Activated CD4-positive, alpha-beta T cell treated with anti-CD3 and anti-CD28 coated beads, Interleukin-2, amount 10 ng/mL, durations not matched to agents 7 days and 5 days (primary cell): ENCODE data around the gene APBB3. TPM values are rescaled to one million over a fixed set of nuclear protein-coding genes. Genes with fewer than 3 reads are reported as not detected.

ENCODE experiments used
- CTCF ChIA-PET: fragments of 350-600 bp; sonication (Branson Sonifier 250); formaldehyde crosslinking; loops from one replicate; lab custom pipeline; 2021; ENCODE audit warnings: antibody characterized with exemption; lab: Charles Lee
- POLR2A ChIA-PET: fragments of 350-600 bp; sonication (Branson Sonifier 250); formaldehyde crosslinking; loops from one replicate; lab custom pipeline; 2021; ENCODE audit warnings: antibody characterized with exemption; lab: Charles Lee
- DNase-seq: peaks from one replicate; pipeline ENCODE4 v3.0.0-alpha.2; 2020
- H3K27ac Mint-ChIP-seq: one replicate; pipeline ENCODE4 v1.8.0; 2021; ENCODE audit warnings: mild to moderate bottlenecking, moderate library complexity, mixed read lengths
- H3K27me3 Mint-ChIP-seq: one replicate; pipeline ENCODE4 v1.8.0; 2021; ENCODE audit warnings: mixed read lengths
- H3K36me3 Mint-ChIP-seq: one replicate; pipeline ENCODE4 v1.8.0; 2021; ENCODE audit warnings: low read depth, mixed read lengths
- H3K4me1 Mint-ChIP-seq: one replicate; pipeline ENCODE4 v1.8.0; 2021; ENCODE audit warnings: mixed read lengths
- H3K4me3 Mint-ChIP-seq: one replicate; pipeline ENCODE4 v1.8.0; 2021; ENCODE audit warnings: mild to moderate bottlenecking, moderate library complexity, mixed read lengths
- H3K9me3 Mint-ChIP-seq: one replicate; pipeline ENCODE4 v1.8.0; 2021; ENCODE audit warnings: mixed read lengths
- total RNA-seq, 2 experiments: library from RNA; stranded (reverse); gene quantifications; one replicate each; pipeline ENCODE4 v1.2.3, GENCODE V29; 2021

Gene APBB3
- total RNA-seq, 2 experiments from 2014 or later, result 28.5 to 32.8 TPM

DNA sequence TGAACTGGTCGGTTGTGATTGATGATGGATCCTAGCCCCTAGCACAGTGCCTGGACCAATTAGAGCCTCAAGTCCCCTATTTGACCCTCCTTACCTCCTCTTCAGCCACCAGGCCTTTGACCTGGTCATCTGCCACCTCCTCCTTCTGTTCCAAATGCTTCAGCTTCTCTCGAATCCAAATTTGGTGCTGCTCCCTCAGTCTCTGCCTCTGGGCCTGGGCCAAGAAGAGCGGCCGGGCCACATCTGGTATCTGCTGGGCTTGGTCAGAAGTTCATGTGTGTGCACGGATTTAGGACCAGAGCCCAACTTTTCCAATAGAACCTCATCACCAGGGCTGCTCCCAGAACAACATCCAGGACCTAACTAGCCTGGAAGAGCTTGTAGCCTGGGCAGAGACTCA lies 6.7 kb upstream of the APBB3 start:
- CTCF ChIA-PET, result interaction anchor here (1.4 to 1.6 kb wide), 3 partner anchors 19 to 24 kb away, joined by 3 to 5 read pairs (median 3); partner anchors contain the start of gene EIF4EBP3
- Mint-ChIP-seq H3K4me3 (no peak overlapping the region), H3K27me3 (no peaks in the 10 kb centered on the region), H3K27ac (no peak overlapping the region), H3K36me3 (peaks cover 39% of the 10 kb centered on the region), H3K9me3 (no peaks in the 10 kb centered on the region), H3K4me1 (peaks cover 49% of the 10 kb centered on the region)
- POLR2A ChIA-PET, result interaction anchor here (1.6 kb wide), 1 partner anchor 76 kb away, joined by 3 read pairs; the partner anchor contains the start of genes IK and NDUFA2
- no peak for DNase-seq

DNA sequence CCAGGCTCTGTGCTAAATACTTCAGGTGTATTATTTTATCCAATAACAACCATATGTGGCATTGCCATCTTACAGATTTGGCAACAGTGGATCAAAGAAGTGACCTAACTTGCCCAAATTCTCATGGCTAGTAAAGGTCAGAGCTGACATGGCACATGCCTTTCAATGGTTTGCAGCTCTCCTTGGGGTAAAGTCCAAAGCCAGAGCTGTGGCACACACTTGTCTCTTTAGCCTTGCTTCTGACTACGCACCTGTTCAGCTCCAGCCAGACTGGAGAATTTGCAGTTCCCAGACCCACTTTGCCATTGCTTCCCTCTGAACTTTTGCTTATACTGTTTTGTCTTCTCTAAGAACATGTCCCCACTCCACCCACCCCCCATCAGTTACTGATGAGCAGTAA lies 6.1 kb upstream of the APBB3 start:
- Mint-ChIP-seq H3K9me3 (no peaks in the 10 kb centered on the region), H3K27ac (peak overlapping the region; percentile 97), H3K4me1 (peaks cover 53% of the 10 kb centered on the region), H3K27me3 (no peaks in the 10 kb centered on the region), H3K36me3 (peaks cover 44% of the 10 kb centered on the region), H3K4me3 (no peak overlapping the region)
- no peak for DNase-seq
- POLR2A ChIA-PET, result interaction anchor here (1.6 kb wide), 1 partner anchor 77 kb away, joined by 3 read pairs; the partner anchor contains the start of genes IK and NDUFA2
- CTCF ChIA-PET, result interaction anchor here (1.6 kb wide), 2 partner anchors 8 to 23 kb away, joined by 5 to 6 read pairs; partner anchors contain the start of gene EIF4EBP3

DNA sequence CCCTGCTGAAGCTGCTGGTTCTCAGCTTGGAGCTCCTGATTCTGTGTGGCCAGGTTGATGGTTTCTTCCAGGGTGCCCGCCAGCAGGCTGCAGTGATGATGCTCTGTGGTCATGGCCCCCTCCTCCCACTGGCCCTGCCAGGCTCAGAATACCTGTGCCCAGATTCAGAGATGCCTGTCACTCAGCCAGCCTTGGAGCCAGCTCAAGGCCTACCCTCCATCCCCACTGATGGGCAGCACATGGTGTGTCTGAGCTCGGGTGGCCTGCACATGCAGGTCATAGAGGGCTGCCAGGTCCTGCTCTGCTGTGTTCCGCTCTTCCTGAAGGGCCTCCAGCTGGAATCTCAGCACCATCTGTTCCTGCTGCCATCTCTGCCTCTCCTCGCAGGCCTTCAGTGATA lies 5.7 kb upstream of the APBB3 start:
- Mint-ChIP-seq H3K4me3 (no peak overlapping the region), H3K27ac (peak overlapping the region; percentile 97), H3K27me3 (no peaks in the 10 kb centered on the region), H3K36me3 (peaks cover 42% of the 10 kb centered on the region), H3K4me1 (peaks cover 52% of the 10 kb centered on the region), H3K9me3 (no peaks in the 10 kb centered on the region)
- POLR2A ChIA-PET, result interaction anchor here (1.6 kb wide), 1 partner anchor 77 kb away, joined by 3 read pairs; the partner anchor contains the start of genes IK and NDUFA2
- CTCF ChIA-PET, result interaction anchor here (1.1 to 1.6 kb wide), 4 partner anchors 9 to 34 kb away, joined by 3 to 6 read pairs (median 4); partner anchors contain the start of gene EIF4EBP3
- no peak for DNase-seq

DNA sequence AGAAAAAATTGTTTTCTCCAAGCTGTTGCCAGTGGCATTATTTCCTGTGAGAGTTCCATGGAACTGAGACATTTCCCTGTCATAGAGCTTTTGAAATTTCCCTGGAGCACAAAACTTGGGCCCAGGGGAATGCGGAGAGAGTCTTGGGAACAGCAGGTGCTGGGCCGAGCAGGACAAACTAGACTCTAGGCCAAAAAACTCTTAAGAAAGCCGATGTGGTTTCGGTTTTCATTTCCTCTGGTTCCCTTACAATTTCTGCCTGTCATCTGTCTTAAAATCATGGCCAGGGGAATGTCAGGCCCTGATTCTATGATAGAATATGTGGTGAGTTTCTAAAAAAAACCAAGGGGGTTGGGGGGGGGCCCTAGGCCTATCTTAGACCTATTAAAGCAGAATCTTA lies 4.8 kb upstream of the APBB3 start:
- CTCF ChIA-PET, result interaction anchor here (0.8 to 1.6 kb wide), 5 partner anchors 8 to 66 kb away, joined by 3 to 6 read pairs (median 3); no protein-coding TSS in a partner anchor
- peak overlapping the region; percentile 97 for H3K27ac Mint-ChIP-seq
- POLR2A ChIA-PET, result interaction anchor here (0.6 to 1.6 kb wide), 2 partner anchors 78 to 1130 kb away, joined by 3 read pairs; partner anchors contain the start of genes IK and NDUFA2
- peaks cover 54% of the 10 kb centered on the region for H3K4me1 Mint-ChIP-seq
- DNase-seq, result peak; percentile 33
- H3K4me3 Mint-ChIP-seq, result peak overlapping the region; percentile 65
- H3K36me3 Mint-ChIP-seq, result peaks cover 44% of the 10 kb centered on the region
- no peaks in the 10 kb centered on the region for H3K27me3 Mint-ChIP-seq
- H3K9me3 Mint-ChIP-seq, result no peaks in the 10 kb centered on the region

DNA sequence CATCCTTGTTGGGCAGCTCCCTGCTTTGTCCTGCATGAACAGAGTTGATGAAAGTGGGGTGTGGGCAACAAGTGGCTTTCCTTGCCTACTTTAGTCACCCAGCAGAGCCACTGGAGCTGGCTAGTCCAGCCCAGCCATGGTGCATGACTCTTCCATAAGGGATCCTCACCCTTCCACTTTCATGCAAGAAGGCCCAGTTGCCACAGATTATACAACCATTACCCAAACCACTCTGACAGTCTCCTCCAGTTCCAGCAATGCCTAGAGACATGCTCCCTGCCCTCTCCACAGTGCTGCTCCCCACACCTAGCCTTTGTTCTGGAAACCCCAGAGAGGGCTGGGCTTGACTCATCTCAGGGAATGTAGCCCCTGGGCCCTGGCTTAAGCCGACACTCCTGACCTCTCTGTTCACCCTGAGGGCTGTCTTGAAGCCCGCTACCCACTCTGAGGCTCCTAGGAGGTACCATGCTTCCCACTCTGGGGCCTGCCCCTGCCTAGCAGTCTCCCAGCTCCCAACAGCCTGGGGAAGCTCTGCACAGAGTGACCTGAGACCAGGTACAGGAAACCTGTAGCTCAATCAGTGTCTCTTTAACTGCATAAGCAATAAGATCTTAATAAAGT lies 4.2 kb upstream of the APBB3 start:
- Mint-ChIP-seq H3K4me1 (peaks cover 58% of the 10 kb centered on the region), H3K4me3 (peak overlapping the region; percentile 65)
- POLR2A ChIA-PET, result no interaction called here

DNA sequence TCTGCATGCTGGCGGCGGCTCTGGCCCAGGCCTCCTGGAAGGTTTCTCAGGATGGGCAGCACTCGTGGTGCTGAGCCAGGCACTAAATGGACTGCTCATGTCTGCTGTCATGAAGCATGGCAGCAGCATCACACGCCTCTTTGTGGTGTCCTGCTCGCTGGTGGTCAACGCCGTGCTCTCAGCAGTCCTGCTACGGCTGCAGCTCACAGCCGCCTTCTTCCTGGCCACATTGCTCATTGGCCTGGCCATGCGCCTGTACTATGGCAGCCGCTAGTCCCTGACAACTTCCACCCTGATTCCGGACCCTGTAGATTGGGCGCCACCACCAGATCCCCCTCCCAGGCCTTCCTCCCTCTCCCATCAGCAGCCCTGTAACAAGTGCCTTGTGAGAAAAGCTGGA lies 3.5 kb upstream of the APBB3 start:
- H3K9me3 Mint-ChIP-seq, result no peaks in the 10 kb centered on the region

More for the DNA sequence above, 4.2 kb upstream of the APBB3 start:
- Mint-ChIP-seq H3K27ac (peak overlapping the region; percentile 97), H3K9me3 (no peaks in the 10 kb centered on the region), H3K27me3 (no peaks in the 10 kb centered on the region), H3K36me3 (peaks cover 44% of the 10 kb centered on the region)
- no peak for DNase-seq
- CTCF ChIA-PET, result interaction anchor here (0.8 to 1.2 kb wide), 5 partner anchors 9 to 67 kb away, joined by 3 read pairs; partner anchors contain the start of gene EIF4EBP3

DNA sequence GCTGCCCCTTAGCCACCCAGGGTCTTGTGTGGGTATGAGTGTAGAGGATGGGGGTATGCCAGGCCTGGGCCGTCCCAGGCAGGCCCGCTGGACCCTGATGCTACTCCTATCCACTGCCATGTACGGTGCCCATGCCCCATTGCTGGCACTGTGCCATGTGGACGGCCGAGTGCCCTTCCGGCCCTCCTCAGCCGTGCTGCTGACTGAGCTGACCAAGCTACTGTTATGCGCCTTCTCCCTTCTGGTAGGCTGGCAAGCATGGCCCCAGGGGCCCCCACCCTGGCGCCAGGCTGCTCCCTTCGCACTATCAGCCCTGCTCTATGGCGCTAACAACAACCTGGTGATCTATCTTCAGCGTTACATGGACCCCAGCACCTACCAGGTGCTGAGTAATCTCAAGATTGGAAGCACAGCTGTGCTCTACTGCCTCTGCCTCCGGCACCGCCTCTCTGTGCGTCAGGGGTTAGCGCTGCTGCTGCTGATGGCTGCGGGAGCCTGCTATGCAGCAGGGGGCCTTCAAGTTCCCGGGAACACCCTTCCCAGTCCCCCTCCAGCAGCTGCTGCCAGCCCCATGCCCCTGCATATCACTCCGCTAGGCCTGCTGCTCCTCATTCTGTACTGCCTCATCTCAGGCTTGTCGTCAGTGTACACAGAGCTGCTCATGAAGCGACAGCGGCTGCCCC lies 2.9 kb upstream of the APBB3 start:
- Mint-ChIP-seq H3K27me3 (no peaks in the 10 kb centered on the region), H3K36me3 (peaks cover 44% of the 10 kb centered on the region), H3K27ac (no peak overlapping the region), H3K9me3 (no peaks in the 10 kb centered on the region), H3K4me1 (peaks cover 68% of the 10 kb centered on the region), H3K4me3 (no peak overlapping the region)
- ChIA-PET POLR2A (no interaction called here), CTCF (interaction anchor here (0.8 to 3.2 kb wide), 4 partner anchors 19 to 323 kb away, joined by 3 to 15 read pairs (median 3); partner anchors contain the start of gene EIF4EBP3)
- DNase-seq, result no peak

More for the DNA sequence above, 3.5 kb upstream of the APBB3 start:
- Mint-ChIP-seq H3K36me3 (peaks cover 44% of the 10 kb centered on the region), H3K27me3 (no peaks in the 10 kb centered on the region), H3K4me1 (peaks cover 64% of the 10 kb centered on the region), H3K27ac (peak overlapping the region; percentile 97), H3K4me3 (no peak overlapping the region)
- no peak for DNase-seq
- ChIA-PET POLR2A (no interaction called here), CTCF (interaction anchor here (0.9 kb wide), 1 partner anchor 20 kb away, joined by 3 read pairs; the partner anchor contains the start of gene EIF4EBP3)

DNA sequence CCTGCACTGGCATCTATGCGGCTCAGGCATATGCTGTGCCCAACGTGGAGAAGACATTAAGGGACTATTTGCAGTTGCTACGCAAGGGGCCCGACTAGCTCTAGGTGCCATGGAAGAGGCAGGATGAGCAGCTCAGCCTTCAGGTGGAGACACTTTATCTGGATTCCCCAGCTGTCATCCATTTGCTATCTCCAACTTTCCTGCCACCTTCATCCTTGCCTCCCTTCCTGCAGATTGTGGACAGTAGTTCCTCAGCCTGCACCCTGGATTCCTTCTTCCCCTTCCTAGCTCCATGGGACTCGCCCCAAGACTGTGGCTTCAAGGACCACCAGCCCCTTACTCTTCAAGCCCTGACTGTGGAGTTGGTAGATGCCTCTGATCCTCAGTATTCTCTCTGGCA lies 2.3 kb upstream of the APBB3 start:
- ChIA-PET POLR2A (no interaction called here), CTCF (interaction anchor here (0.8 to 3.2 kb wide), 4 partner anchors 18 to 322 kb away, joined by 3 to 15 read pairs (median 3); partner anchors contain the start of gene EIF4EBP3)
- peaks cover 44% of the 10 kb centered on the region for H3K36me3 Mint-ChIP-seq
- H3K4me3 Mint-ChIP-seq, result no peak overlapping the region
- no peak for DNase-seq
- no peaks in the 10 kb centered on the region for H3K9me3 Mint-ChIP-seq
- H3K27me3 Mint-ChIP-seq, result no peaks in the 10 kb centered on the region
- H3K4me1 Mint-ChIP-seq, result peaks cover 68% of the 10 kb centered on the region
- peak overlapping the region; percentile 68 for H3K27ac Mint-ChIP-seq

DNA sequence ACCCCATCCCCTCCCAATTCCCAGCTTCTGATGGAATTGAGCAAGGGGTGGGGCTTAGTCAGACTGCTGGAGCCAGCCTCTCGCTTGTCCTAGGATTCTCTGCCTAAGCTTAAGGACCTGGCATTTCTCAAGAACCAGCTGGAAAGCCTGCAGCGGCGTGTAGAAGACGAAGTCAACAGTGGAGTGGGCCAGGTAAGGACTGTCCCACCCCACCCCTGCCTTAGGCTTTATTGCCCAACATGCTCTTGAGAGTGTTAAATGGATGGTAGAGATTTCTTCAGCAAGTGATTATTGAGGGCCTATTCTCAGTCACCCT lies 1.3 kb upstream of the APBB3 start:
- Mint-ChIP-seq H3K9me3 (no peaks in the 10 kb centered on the region), H3K27me3 (no peaks in the 10 kb centered on the region), H3K36me3 (peaks cover 43% of the 10 kb centered on the region), H3K4me3 (peak overlapping the region; percentile 94), H3K4me1 (peaks cover 68% of the 10 kb centered on the region), H3K27ac (peak overlapping the region; percentile 95)
- POLR2A ChIA-PET, result no interaction called here
- no peak for DNase-seq
- CTCF ChIA-PET, result interaction anchor here (0.9 to 3.2 kb wide), 5 partner anchors 11 to 215 kb away, joined by 3 to 15 read pairs (median 3); partner anchors contain the start of gene EIF4EBP3

DNA sequence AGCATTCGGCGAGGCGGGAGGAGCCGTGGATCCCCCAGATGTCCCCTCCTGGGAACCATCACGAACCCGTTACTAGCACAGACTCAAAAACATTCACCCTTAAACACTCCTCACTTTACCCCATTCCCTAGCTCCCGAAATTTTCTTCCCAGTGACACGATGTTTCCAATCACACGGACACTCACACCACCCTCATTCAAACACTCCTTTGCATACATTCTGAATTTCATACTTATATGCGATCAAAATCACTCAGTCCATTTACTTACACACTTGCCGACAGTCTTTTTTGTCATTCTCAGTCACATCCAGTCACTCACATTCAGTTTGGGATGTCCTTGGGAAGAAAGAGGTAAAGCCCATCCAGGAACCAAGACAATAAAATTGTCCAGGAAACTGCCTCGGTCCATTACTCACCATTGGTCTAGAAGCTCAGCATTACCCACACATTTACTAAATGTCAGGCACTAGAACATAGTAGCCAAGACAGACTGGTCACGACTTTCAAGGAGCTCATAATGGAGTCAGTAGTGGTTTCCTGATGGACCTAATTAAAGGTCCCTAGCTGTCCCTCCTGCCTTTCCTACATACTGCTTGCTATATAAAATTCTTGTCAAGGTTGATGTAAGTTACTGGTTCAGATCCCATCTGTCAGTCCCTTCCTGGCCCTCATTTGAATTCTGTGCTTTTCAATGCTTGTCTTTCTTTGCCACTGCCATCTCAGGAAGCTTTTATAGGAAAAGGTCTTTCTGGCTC lies 804 bp upstream of the APBB3 start:
- DNase-seq, result no peak
- H3K27ac Mint-ChIP-seq, result peak overlapping the region; percentile 95
- CTCF ChIA-PET, result interaction anchor here (0.9 to 3.2 kb wide), 4 partner anchors 12 to 214 kb away, joined by 3 to 15 read pairs (median 4); partner anchors contain the start of gene EIF4EBP3

DNA sequence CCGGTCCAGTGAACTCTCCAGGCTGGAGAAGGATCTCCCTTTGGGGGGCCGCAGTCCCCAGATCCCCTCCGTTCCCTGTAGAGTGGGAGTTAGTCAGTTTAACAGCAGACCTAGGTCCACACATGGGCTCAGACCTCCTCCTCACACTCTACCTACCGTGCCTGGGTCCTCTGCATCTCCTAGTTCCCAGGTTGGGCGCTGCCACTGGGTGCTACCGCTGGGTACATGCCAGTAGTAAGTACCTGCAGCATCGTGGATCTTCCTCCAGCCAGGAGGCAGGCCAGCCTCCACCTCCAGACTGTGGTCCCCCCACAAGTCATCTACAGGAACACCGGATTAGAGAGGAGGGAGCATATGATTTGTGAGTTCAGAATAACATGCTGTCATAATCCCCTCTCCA lies 802 bp downstream of the APBB3 start:
- peak overlapping the region; percentile 95 for H3K27ac Mint-ChIP-seq
- H3K4me1 Mint-ChIP-seq, result peaks cover 51% of the 10 kb centered on the region
- peak overlapping the region; percentile 94 for H3K4me3 Mint-ChIP-seq
- H3K36me3 Mint-ChIP-seq, result peaks cover 32% of the 10 kb centered on the region
- POLR2A ChIA-PET, result interaction anchor here (0.7 kb wide), 1 partner anchor 200 kb away, joined by 3 read pairs; no protein-coding TSS in a partner anchor
- CTCF ChIA-PET, result interaction anchor here (0.7 to 3.3 kb wide), 5 partner anchors 8 to 162 kb away, joined by 3 to 16 read pairs (median 3); partner anchors contain the start of genes ANKHD1 and EIF4EBP3
- DNase-seq, result no peak
- no peaks in the 10 kb centered on the region for H3K9me3 Mint-ChIP-seq
- no peaks in the 10 kb centered on the region for H3K27me3 Mint-ChIP-seq

More for the DNA sequence above, 804 bp upstream of the APBB3 start:
- peak overlapping the region; percentile 94 for H3K4me3 Mint-ChIP-seq
- peaks cover 67% of the 10 kb centered on the region for H3K4me1 Mint-ChIP-seq
- POLR2A ChIA-PET, result no interaction called here
- peaks cover 41% of the 10 kb centered on the region for H3K36me3 Mint-ChIP-seq
- H3K9me3 Mint-ChIP-seq, result no peaks in the 10 kb centered on the region
- H3K27me3 Mint-ChIP-seq, result no peaks in the 10 kb centered on the region
